Measurements from ENCODE around the gene VPS13A.
"Not testable (repeated sequence)": the region's sequence is repeated elsewhere in the genome, so short reads cannot be mapped to it uniquely, and the experiment has no call there.

The VPS13A gene

DNA sequence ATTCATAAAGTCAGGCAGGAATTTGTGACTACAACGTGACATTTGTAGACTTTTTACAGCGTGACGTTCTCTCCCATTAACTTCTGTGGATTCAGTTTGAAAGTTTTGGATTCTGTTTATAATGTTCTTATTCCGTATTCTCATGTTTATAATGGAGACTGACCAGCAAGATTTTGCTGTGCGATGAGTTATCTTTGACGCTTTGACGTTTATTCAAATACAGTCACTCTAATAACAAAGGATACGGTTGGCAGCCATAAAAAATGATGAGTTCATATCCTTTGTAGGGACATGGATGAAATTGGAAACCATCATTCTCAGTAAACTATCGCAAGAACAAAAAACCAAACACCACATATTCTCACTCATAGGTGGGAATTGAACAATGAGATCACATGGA is 221.2 kb downstream of the VPS13A start:
- H3K9ac ChIP-seq (ENCODE audit: low read depth, low read length); H3K4me1 ChIP-seq (ENCODE audit: insufficient read depth, low read length); H3K9me3 ChIP-seq (ENCODE audit: control insufficient read depth, insufficient read depth, low read length); H3K36me3 ChIP-seq (ENCODE audit: insufficient read depth, low read length): not testable (repeated sequence)

DNA sequence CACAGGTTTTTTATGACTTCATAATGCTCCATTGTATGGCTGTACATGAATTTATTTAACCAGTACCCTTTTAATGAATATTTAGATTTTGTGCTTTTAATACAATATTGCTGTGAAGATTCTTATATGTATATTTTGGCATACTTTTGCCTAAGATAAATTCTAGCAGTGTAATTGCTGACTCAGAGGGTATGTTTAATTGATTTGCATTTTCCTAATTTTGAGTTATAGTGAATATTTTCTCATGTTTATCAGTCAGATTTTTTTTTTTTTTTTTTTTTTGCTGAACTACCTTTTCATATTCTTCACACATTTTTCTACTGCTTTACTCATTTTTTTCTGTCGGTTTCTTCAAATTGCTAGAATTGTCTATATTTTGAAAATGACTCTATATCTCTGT is 222.6 kb downstream of the VPS13A start:
- Histone ChIP-seq H3K4me1 (ENCODE audit: insufficient read depth, low read length) (no peaks in the 10 kb centered on the region), H3K36me3 (ENCODE audit: insufficient read depth, low read length) (no peaks in the 10 kb centered on the region), H3K9me3 (ENCODE audit: control insufficient read depth, insufficient read depth, low read length) (no peaks in the 10 kb centered on the region), H3K9ac (ENCODE audit: low read depth, low read length) (no peak overlapping the region)

DNA sequence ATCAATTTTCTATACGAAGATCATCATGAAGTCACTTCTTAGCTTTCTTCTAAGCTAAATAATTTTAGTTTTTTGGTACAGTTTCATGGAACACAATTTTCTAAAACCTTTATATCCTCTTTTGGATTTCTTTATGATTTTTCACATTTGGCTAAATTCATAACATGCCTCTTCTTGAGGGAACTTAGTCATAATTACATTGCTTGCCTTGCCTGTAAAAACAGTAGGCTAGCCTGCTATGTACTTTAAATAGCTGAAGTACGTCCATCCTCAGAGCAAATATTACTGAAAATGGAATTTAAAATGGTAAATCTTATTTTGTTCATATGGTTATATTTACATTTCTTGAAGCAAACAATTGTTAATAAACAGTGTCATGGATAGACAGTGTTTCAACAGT is 225.0 kb downstream of the VPS13A start:
- Histone ChIP-seq H3K9ac (ENCODE audit: low read depth, low read length) (no peak overlapping the region), H3K9me3 (ENCODE audit: control insufficient read depth, insufficient read depth, low read length) (no peaks in the 10 kb centered on the region), H3K4me1 (ENCODE audit: insufficient read depth, low read length) (no peaks in the 10 kb centered on the region), H3K36me3 (ENCODE audit: insufficient read depth, low read length) (peaks cover 13% of the 10 kb centered on the region; the same call in 1 of the 2 replicates)

DNA sequence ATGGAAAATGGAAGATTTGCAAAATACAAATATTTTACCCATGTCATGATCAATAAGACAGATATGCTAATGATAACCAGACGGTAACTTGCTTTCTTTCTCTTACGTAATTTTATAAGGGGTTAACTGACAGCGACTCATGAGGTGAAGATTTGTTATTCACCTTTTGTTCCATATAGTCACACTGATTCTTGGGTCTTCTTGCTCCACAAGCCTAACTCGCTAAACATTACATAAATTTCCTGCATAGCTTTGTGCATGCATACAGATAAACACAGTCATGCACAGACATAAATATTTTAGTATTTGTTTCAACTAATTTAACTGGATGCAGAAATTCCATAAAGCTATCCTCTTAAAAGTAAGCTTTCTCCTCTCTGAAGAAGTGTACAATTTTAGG is 225.9 kb downstream of the VPS13A start:
- Histone ChIP-seq H3K36me3 (ENCODE audit: insufficient read depth, low read length) (peaks cover 18% of the 10 kb centered on the region), H3K9me3 (ENCODE audit: control insufficient read depth, insufficient read depth, low read length) (peaks cover 7% of the 10 kb centered on the region), H3K9ac (ENCODE audit: low read depth, low read length) (no peak overlapping the region), H3K4me1 (ENCODE audit: insufficient read depth, low read length) (no peaks in the 10 kb centered on the region)

DNA sequence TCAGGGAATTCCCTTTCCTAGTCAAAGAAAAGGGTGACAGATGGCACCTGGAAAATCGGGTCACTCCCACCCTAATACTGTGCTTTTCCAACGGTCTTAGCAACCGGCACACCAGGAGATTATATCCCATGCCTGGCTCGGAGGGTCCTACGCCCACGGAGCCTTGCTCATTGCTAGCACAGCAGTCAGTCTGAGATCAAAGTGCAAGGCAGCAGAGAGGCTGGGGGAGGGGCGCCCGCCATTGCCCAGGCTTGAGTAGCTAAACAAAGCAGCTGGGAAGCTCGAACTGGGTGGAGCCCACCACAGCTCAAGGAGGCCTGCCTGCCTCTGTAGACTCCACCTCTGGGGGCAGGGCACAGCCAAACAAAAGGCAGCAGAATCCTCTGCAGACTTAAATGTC is 231.2 kb downstream of the VPS13A start:
- not testable (repeated sequence) for H3K9me3 ChIP-seq (ENCODE audit: control insufficient read depth, insufficient read depth, low read length); H3K4me1 ChIP-seq (ENCODE audit: insufficient read depth, low read length); H3K9ac ChIP-seq (ENCODE audit: low read depth, low read length)
- H3K36me3 ChIP-seq (ENCODE audit: insufficient read depth, low read length) = peaks cover 19% of the 10 kb centered on the region

DNA sequence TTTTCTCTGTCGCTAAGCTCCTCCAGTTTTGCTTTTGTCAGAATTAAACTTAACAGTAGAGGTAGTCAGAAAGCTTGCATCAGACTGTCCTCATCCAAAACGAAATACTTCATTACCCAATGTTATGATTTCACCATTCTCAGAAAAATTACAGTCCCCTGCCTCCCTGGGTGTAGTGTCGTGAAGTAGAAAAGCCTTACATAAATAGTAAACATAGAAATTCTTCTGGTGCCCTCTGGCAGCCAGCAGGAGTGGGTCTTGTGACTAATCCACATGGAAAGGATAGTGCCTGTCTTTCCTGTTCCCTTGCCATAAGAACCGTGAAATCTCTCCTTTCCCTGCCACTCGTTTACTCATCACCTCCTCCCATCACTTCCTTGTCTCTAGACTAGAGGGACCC is 240.2 kb downstream of the VPS13A start:
- Histone ChIP-seq H3K9me3 (ENCODE audit: control insufficient read depth, insufficient read depth, low read length) (no peaks in the 10 kb centered on the region), H3K36me3 (ENCODE audit: insufficient read depth, low read length) (no peaks in the 10 kb centered on the region; the same call in 1 of the 2 replicates), H3K4me1 (ENCODE audit: insufficient read depth, low read length) (no peaks in the 10 kb centered on the region), H3K9ac (ENCODE audit: low read depth, low read length) (no peak overlapping the region)

DNA sequence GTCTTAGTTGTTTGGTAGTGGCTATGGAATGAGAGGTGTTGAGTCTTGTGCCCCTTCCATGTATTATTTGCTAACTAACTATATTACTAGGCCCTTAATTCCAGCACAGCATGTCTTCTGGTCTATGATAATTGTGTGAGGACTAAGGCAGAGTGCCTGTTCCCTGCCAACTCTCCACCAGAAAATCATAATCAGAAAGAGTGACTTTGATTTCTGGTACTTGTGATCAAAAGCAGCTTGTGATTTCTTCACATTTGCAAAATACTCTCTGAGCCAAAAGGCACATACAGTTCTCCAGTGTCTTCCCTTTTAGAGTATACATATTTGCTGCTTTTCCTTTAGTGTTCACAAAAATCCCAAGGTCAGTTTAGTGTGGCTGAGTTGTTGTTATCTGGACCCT is 240.9 kb downstream of the VPS13A start:
- no peaks in the 10 kb centered on the region for H3K9me3 ChIP-seq (ENCODE audit: control insufficient read depth, insufficient read depth, low read length)
- H3K9ac ChIP-seq (ENCODE audit: low read depth, low read length) = no peak overlapping the region
- peaks cover 4% of the 10 kb centered on the region; the same call in 1 of the 2 replicates for H3K36me3 ChIP-seq (ENCODE audit: insufficient read depth, low read length)
- no peaks in the 10 kb centered on the region for H3K4me1 ChIP-seq (ENCODE audit: insufficient read depth, low read length)

DNA sequence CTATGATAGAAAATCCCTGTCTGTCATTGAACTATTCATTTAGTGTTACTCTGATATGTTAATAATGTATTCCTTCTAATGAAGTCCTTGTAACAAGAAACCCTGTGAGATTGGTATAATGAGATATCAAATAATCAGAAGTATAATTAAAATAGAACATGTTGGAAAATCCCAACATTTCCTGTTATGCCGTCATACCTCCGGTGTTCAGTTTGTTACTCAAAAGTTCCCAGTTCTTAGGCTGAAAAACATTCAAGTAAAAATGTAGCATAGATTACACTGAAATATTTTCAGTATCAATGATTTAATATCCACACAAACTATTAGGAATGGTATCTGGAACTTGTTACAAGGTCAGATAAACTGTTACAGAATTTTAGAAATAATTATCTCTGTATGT is 243.3 kb downstream of the VPS13A start:
- H3K36me3 ChIP-seq (ENCODE audit: insufficient read depth, low read length) = peaks cover 4% of the 10 kb centered on the region; the same call in 1 of the 2 replicates
- H3K9me3 ChIP-seq (ENCODE audit: control insufficient read depth, insufficient read depth, low read length) = peaks cover 3% of the 10 kb centered on the region; the same call in 1 of the 2 replicates
- H3K9ac ChIP-seq (ENCODE audit: low read depth, low read length) = no peak overlapping the region
- no peaks in the 10 kb centered on the region for H3K4me1 ChIP-seq (ENCODE audit: insufficient read depth, low read length)

DNA sequence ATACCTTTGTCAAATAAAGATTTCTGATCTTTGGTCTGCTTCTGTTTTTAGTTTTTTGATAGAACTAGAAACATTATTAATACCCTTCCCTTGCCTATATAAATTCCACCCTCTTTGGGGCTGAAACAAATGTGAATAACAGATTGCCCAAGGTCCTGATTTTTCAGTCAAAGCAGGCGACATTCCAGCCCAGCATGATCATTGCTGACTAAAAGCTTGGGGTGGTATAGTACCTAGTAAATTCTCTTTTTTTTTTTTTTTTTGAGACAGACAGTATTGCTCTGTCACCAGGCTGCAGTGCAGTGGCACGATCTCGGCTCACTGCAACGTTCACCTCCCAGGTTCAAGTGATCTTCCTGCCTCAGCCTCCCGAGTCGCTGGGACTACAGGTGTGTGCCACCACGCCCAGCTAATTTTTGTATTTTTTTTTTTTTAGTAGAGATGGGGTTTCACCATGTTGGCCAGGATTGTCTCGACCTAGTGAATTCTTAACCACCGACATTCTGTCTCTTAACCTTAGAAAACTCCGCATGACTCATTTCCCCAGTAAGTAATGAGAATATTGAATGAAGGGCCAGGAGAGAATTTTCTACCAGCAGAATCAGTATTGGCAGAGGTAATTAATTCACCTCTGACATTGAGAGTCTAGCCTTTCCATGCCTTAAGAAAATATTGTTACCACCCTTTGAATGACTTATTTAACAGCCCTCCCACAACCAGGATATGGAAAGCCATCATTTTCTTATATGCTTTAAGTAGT is 244.4 kb downstream of the VPS13A start:
- H3K36me3 ChIP-seq (ENCODE audit: insufficient read depth, low read length) = 0 out of 2 replicates have a peak, but pooled peaks cover 4% of the 10 kb centered on the region

DNA sequence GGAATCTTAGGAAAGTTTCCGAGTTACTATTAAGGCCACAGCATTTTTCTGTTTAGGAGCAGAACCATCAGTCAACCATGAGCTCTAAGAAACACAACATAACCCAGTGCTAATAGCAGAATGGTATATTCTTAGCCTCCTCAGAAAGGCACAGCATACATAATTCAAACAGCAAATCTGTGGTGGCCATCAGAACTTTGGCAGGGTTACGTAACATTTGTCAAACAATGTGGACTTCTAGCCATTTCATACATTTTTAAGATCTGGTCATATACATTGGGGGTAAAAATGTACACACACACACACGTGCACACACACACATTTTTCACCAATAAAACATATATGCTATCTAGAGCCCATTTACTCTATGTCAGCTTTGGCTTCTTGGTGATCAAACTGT is 245.6 kb downstream of the VPS13A start:
- peaks cover 3% of the 10 kb centered on the region; the same call in 1 of the 2 replicates for H3K9me3 ChIP-seq (ENCODE audit: control insufficient read depth, insufficient read depth, low read length)
- no peaks in the 10 kb centered on the region for H3K4me1 ChIP-seq (ENCODE audit: insufficient read depth, low read length)

More for the DNA sequence above, 244.4 kb downstream of the VPS13A start:
- no peak overlapping the region for H3K9ac ChIP-seq (ENCODE audit: low read depth, low read length)
- no peaks in the 10 kb centered on the region for H3K4me1 ChIP-seq (ENCODE audit: insufficient read depth, low read length)
- peaks cover 3% of the 10 kb centered on the region; the same call in 1 of the 2 replicates for H3K9me3 ChIP-seq (ENCODE audit: control insufficient read depth, insufficient read depth, low read length)

DNA sequence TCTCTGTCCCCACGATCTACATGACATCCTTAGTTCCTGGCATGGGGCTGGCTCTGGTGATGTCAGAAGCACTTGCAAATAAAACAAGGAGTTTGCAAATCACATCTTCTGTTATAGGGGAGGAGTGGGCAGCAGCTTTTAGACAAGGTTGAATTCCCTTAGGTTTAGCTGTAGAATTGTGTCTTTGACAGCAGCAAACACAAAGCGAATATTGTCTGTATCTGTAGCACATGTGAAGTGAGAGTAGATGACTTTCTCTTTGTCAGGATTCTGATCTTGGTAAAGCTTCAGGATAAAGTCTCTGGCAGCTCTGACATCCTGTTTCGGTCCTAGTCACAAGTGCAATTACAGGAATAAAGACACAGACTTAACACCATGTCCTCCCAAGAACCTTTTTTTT is 246.5 kb downstream of the VPS13A start:
- Histone ChIP-seq H3K4me1 (ENCODE audit: insufficient read depth, low read length) (no peaks in the 10 kb centered on the region), H3K36me3 (ENCODE audit: insufficient read depth, low read length) (0 out of 2 replicates have a peak, but pooled peaks cover 4% of the 10 kb centered on the region), H3K9me3 (ENCODE audit: control insufficient read depth, insufficient read depth, low read length) (peaks cover 3% of the 10 kb centered on the region; the same call in 1 of the 2 replicates), H3K9ac (ENCODE audit: low read depth, low read length) (no peak overlapping the region)

More for the DNA sequence above, 245.6 kb downstream of the VPS13A start:
- 0 out of 2 replicates have a peak, but pooled peaks cover 4% of the 10 kb centered on the region for H3K36me3 ChIP-seq (ENCODE audit: insufficient read depth, low read length)
- no peak overlapping the region for H3K9ac ChIP-seq (ENCODE audit: low read depth, low read length)

DNA sequence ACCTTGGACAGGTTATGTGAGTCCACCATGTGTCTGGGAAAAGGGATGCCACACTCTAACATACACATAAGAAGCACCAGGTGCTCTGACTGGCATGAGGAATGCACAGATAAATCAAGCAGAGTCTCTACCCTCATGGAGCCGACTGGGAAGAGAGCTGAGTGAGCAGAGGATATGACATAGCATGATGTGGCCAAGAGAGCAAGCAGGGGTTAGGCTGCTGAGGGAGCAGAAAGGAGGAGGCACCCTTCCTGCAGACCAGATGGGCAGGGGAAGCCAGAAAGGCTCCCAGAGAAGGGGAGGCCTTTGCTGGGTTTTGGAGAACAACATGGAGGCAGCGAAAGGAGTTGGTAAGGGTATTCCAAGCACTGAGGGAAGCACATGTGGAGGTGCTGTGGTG is 247.7 kb downstream of the VPS13A start:
- H3K4me1 ChIP-seq (ENCODE audit: insufficient read depth, low read length) = no peaks in the 10 kb centered on the region
- H3K9me3 ChIP-seq (ENCODE audit: control insufficient read depth, insufficient read depth, low read length) = peaks cover 3% of the 10 kb centered on the region; the same call in 1 of the 2 replicates
- H3K36me3 ChIP-seq (ENCODE audit: insufficient read depth, low read length) = peaks cover 4% of the 10 kb centered on the region; the same call in 1 of the 2 replicates
- no peak overlapping the region for H3K9ac ChIP-seq (ENCODE audit: low read depth, low read length)

DNA sequence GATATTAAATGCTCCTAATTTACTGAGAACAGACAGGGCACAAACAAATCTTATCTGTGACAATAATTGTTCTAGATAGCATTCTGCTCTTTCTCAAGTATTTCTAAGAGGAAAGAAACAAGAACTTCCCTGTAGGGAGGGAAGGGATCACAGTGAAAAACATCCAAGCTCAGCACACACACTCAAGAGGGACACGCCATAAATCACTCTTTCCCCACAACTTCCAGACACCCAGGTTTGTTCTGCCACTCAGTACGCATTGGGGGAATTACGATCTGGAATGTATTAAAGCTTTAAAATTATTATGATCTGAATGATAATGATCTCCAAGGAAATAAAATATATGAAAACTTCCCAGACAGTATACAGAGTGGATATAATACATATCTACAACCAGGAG is 249.4 kb downstream of the VPS13A start:
- peaks cover 4% of the 10 kb centered on the region; the same call in 1 of the 2 replicates for H3K36me3 ChIP-seq (ENCODE audit: insufficient read depth, low read length)
- H3K4me1 ChIP-seq (ENCODE audit: insufficient read depth, low read length) = no peaks in the 10 kb centered on the region
- H3K9ac ChIP-seq (ENCODE audit: low read depth, low read length) = no peak overlapping the region

DNA sequence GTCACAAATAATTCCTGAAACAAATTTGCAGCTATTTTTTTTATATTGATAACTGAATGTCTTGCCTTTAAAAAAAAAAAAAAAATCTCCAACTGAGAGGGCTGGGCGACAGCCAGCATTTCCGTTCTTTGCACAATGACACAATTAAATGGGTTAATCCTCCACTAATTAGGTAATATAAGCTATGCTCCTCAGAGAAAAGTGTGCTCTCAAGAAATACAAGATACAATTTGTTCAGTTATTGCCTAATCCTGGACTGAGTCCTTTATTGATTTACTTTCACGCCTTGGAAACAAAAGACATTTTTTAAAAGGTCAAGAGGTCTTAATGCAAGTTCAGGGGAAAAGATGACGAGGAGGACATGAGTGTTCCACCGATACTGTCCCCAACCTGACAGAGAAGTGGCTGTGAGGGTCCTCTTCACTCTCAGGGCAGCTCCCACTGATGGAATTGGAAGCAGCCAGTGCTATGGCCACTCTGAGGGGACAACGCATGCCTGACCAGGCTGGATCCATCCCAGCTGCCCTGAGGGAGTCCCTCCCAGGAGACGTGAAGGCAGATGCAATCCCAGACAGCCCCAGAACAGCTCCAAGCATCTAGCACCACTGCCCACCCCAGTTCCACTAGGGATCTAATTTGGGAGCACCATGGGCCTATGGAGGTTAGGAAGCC is 250.1 kb downstream of the VPS13A start:
- no peaks in the 10 kb centered on the region for H3K4me1 ChIP-seq (ENCODE audit: insufficient read depth, low read length)
- H3K9ac ChIP-seq (ENCODE audit: low read depth, low read length) = no peak overlapping the region
- peaks cover 3% of the 10 kb centered on the region; the same call in 1 of the 2 replicates for H3K9me3 ChIP-seq (ENCODE audit: control insufficient read depth, insufficient read depth, low read length)
- H3K36me3 ChIP-seq (ENCODE audit: insufficient read depth, low read length) = peaks cover 4% of the 10 kb centered on the region; the same call in 1 of the 2 replicates

More for the DNA sequence above, 249.4 kb downstream of the VPS13A start:
- H3K9me3 ChIP-seq (ENCODE audit: control insufficient read depth, insufficient read depth, low read length) = peaks cover 3% of the 10 kb centered on the region; the same call in 1 of the 2 replicates
